Stomach (tissue), 9 donors: ENCODE data around the gene RFC5. TPM values are rescaled to one million over a fixed set of nuclear protein-coding genes. Genes with fewer than 3 reads are reported as not detected.
"Not testable (repeated sequence)": the region's sequence is repeated elsewhere in the genome, so short reads cannot be mapped to it uniquely, and the experiment has no call there.

ENCODE experiments used
- DNase-seq, 2 donors: peaks; one replicate each; pipeline versions ENCODE4 v3.0.0 to v3.0.0-alpha.2; 2013 to 2019
- H3K27ac ChIP-seq, 5 donors: fragments of 200-600 bp in 4 of 5; sonication (generic) in 4 of 5; one replicate each; pipeline ENCODE4 v1.5.1; 2013 to 2019; ENCODE audit warnings: mild to moderate bottlenecking in 1 of 5, moderate library complexity in 1 of 5
- H3K27me3 ChIP-seq, 3 donors: fragments of 200-600 bp; sonication (generic); one replicate each; pipeline ENCODE4 v1.5.1; 2017 to 2019; ENCODE audit warnings: mixed run types in 1 of 3
- H3K36me3 ChIP-seq, 4 donors: fragments of 200-600 bp; sonication (generic); 1 replicate in 3 of 4; 2 replicates in 1 of 4; pipeline ENCODE4 v1.5.1; 2016 to 2019
- H3K4me1 ChIP-seq, 4 donors: fragments of 200-600 bp; sonication (generic); one replicate each; pipeline ENCODE4 v1.5.1; 2016 to 2019
- H3K4me3 ChIP-seq, 4 donors: fragments of 200-600 bp; sonication (generic) in 3 of 4; one replicate each; pipeline ENCODE4 v1.5.1; 2016 to 2019; ENCODE audit warnings: mild to moderate bottlenecking in 1 of 4
- H3K9me3 ChIP-seq, 4 donors: fragments of 200-600 bp; sonication (generic); one replicate each; pipeline ENCODE4 v1.5.1; 2016 to 2019
- EP300 ChIP-seq: sonication (generic); formaldehyde crosslinking; IDR thresholded peaks from one replicate; pipeline ENCODE4 v1.6.1; 2017; ENCODE audit warnings: antibody characterized with exemption
- POLR2A ChIP-seq, 4 donors: fragments of 450-650 bp; IDR thresholded peaks; one replicate each; pipeline ENCODE4 v1.6.1; 2016; ENCODE audit warnings: antibody characterized with exemption in 4 of 4, control low read depth in 2 of 4, mild to moderate bottlenecking in 1 of 4, moderate library complexity in 1 of 4
- POLR2AphosphoS5 ChIP-seq, 3 donors: sonication (generic); formaldehyde crosslinking; IDR thresholded peaks; one replicate each; pipeline ENCODE4 v1.6.1; 2016; ENCODE audit warnings: antibody characterized with exemption in 3 of 3
- WGBS, 5 donors: extraction: QIAGEN DNeasy Blood & Tissue Kit in 3 of 5; methylation state at CpG; one replicate each; pipeline versions ENCODE4 v1.1.5 to v1.1.7; 2013 to 2018; 5-methylcytosine and 5-hydroxymethylcytosine counted together
- intact Hi-C: fragments of 100-400 bp; cut with DNase I; formaldehyde crosslinking; loops from one replicate; pipeline ENCODE4 v1.15.1; 2023; ENCODE audit warnings: low total_unique reads
- polyA plus RNA-seq, 3 donors: library from polyadenylated mRNA; stranded (reverse); fragments of 200-250 nt; gene quantifications; one replicate each; pipeline ENCODE4 v1.2.3, GENCODE V29; 2013
- small RNA-seq, 4 donors: library from RNA; depleted of rRNA; stranded (forward); fragments of <200 nt; gene quantifications; one replicate each; pipeline ENCODE3, GENCODE V24; 2016
- total RNA-seq, 5 donors: library from RNA; depleted of rRNA; stranded (reverse); fragments of >200 nt; gene quantifications; one replicate each; pipeline versions ENCODE4 v1.1.0 to v1.2.3, GENCODE V29; 2014 to 2016
- TF ChIP-seq, protein P1 (sequence below), 7 experiments: fragments of 450-650 bp in 4 of 7; fragments of 200-600 bp in 3 of 7; sonication (generic) in 3 of 7; IDR thresholded peaks; one replicate each; pipeline ENCODE4 v1.5.1; 2016 to 2019; ENCODE audit warnings: antibody characterized with exemption in 7 of 7, control low read depth in 2 of 7, mild to moderate bottlenecking in 1 of 7
- donor health status: healthy with polysubstance abuse.
- donor health status: Bipolar disorder and iron deficiency.
- donor health status: healthy.

RFC5 gene
- total and polyA plus RNA-seq, 8 donors = 1.3 to 238 (median 10.7) TPM; not detected in 1

DNA sequence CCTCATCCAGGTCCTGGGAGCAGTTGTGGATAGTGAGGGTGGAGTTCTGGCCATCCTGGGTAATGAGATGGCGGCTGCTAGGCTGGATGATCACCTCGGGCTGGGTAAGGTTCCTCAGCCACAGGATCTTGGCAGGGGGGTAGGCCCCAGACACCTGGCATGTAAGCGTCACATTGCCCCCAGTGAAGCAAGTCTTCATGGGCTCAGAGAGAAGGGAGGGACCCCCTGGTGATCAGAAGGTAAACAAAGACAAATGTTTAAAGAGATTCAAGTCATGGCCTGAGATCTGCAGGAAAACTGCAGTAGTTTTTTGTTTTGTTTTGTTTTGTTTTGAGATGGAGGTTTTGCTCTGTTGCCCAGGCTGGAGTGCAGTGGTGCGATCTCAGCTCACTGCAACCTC lies 57.3 kb downstream of the RFC5 start:
- Histone ChIP-seq H3K9me3 (no peaks in the 10 kb centered on the region), H3K27me3 (no peaks in the 10 kb centered on the region), H3K4me1 (no peaks in the 10 kb centered on the region), H3K27ac (no peak overlapping the region), H3K36me3 (peaks cover 13 to 57% (median 42%) of the 10 kb centered on the region in 4 donors), H3K4me3 (no peak overlapping the region)
- intact Hi-C loops = no loop called here
- TF ChIP-seq POLR2AphosphoS5 (IDR thresholded peaks at IDR 0.05) (no peak), POLR2A (IDR thresholded peaks at IDR 0.05) (no peak), EP300 (no peak)
- TF ChIP-seq, protein P1, sequence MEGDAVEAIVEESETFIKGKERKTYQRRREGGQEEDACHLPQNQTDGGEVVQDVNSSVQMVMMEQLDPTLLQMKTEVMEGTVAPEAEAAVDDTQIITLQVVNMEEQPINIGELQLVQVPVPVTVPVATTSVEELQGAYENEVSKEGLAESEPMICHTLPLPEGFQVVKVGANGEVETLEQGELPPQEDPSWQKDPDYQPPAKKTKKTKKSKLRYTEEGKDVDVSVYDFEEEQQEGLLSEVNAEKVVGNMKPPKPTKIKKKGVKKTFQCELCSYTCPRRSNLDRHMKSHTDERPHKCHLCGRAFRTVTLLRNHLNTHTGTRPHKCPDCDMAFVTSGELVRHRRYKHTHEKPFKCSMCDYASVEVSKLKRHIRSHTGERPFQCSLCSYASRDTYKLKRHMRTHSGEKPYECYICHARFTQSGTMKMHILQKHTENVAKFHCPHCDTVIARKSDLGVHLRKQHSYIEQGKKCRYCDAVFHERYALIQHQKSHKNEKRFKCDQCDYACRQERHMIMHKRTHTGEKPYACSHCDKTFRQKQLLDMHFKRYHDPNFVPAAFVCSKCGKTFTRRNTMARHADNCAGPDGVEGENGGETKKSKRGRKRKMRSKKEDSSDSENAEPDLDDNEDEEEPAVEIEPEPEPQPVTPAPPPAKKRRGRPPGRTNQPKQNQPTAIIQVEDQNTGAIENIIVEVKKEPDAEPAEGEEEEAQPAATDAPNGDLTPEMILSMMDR (IDR thresholded peaks at IDR 0.05) = no peak
- DNase-seq = no peak
- WGBS, 5 donors = 88 to 94% (median 90%) methylated on average over 4 of the region's 4 CpGs

DNA sequence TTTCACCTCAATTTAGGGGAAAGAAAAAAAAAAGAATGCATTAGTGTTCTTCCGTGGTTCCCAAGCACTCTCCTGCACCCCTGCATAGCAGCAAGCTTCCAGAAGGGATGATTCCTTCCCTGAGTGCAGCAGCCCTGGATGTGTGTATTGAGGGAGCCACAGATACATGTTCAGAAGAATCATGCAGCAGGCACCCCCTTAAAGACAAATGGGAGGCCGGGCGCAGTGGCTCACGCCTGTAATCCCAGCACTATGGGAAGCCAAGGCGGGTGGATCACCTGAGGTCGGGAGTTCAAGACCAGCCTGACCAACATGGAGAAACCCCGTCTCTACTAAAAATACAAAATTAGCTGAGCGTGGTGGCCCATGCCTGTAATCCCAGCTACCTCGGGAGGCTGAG lies 65.0 kb downstream of the RFC5 start:
- H3K27me3 ChIP-seq, H3K27ac ChIP-seq, intact Hi-C loops, DNase-seq, H3K4me3 ChIP-seq, H3K9me3 ChIP-seq, H3K4me1 ChIP-seq: not testable (repeated sequence)
- peaks cover 28 to 62% (median 51%) of the 10 kb centered on the region in 4 donors for H3K36me3 ChIP-seq
- 93 to 97% (median 95%) methylated on average over 7 to 9 of the region's 9 CpGs for WGBS, 5 donors

Small RNA genes lying within 50 kb of the gene (small RNA-seq; reads per million reads assigned to genes)
- 0 reads per million in 4 donors for gene AC131159.1

Other genes with a start within 250 kb of the RFC5 start
- 1 to 10 TPM in 2 of 5 donors, under 1 TPM in 2, not detected in 1; 0.14 to 1.4 (median 0.85) TPM for gene KSR2, start 47.7 kb upstream of the RFC5 start, total RNA-seq
- under 1 TPM in 2 of 3 donors, not detected in 1; 0.03 to 0.06 TPM for gene KSR2, start 47.7 kb upstream of the RFC5 start, polyA plus RNA-seq
- 100 to 1,000 TPM in 3 of 5 donors, 10 to 100 TPM in 2; 58.9 to 110 (median 101) TPM for gene WSB2, start 44.5 kb downstream of the RFC5 start, total RNA-seq
- 10 to 100 TPM; 32.4 to 80.1 (median 79.7) TPM for gene WSB2, start 44.5 kb downstream of the RFC5 start, polyA plus RNA-seq
- 100 to 1,000 TPM in 2 of 5 donors, 10 to 100 TPM in 2, 1 to 10 TPM in 1; 9.3 to 300 (median 35.5) TPM for gene VSIG10, start 87.3 kb downstream of the RFC5 start, total RNA-seq
- gene VSIG10, start 87.3 kb downstream of the RFC5 start, polyA plus RNA-seq = 10 to 100 TPM in 2 of 3 donors, 1 to 10 TPM in 1; 8.3 to 16.8 (median 13.0) TPM
- 100 to 1,000 TPM; 105 to 274 (median 165) TPM for gene PEBP1, start 119.4 kb downstream of the RFC5 start, total RNA-seq
- 100 to 1,000 TPM; 221 to 303 (median 223) TPM for gene PEBP1, start 119.4 kb downstream of the RFC5 start, polyA plus RNA-seq